ENCODE measurements around the gene UTP20.
"Not testable (repeated sequence)": the region's sequence is repeated elsewhere in the genome, so short reads cannot be mapped to it uniquely, and the experiment has no call there.

UTP20 gene

DNA sequence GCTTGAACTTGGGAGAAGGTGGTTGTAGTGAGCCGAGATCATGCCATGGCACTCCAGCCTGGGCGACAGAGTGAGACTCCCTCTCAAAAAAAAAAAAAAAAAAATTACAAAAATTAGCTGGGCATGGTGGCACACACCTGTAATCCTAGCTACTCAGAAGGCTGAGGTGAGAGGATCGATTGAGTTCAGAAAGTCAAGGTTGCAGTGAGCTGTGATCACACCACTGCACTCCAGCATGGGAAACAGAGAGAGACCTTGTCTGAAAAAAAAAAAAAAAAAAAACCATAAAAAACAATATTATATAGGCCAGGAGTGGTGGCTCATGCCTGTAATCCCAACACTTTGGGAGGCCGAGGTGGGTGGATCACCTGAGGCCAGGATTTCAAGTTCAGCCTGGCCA is 142.2 kb downstream of the UTP20 start:
- H3K18ac ChIP-seq (ENCODE audit: low read length), result not testable (repeated sequence)

DNA sequence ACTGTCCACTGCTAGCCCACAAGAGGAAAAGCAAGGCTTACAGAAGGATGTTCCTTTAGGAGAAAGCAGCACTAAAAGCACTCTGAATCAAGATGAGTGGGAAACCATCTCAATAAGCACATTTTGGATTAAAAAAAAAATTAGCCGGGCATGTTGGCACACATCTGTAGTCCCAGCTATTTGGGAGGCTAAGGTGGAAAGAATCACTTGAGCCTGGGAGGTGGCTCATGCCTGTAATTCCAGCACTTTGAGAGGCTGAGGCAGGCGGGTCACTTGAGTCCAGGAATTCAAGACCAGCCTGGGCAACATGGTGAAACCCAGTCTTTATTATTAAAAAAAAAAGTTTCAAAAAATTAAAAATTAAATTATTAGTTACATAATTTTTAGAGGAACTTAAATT is 144.7 kb downstream of the UTP20 start:
- H3K23ac ChIP-seq (ENCODE audit: low read length), result no peak overlapping the region
- H2AK5ac ChIP-seq (ENCODE audit: low read length), result no peak overlapping the region
- H3K14ac ChIP-seq (ENCODE audit: low read length), result no peak overlapping the region
- H3K36me3 ChIP-seq (ENCODE audit: control insufficient read depth in 1 of 2, insufficient read depth in 2 of 2, low read length in 2 of 2), result no peaks in the 10 kb centered on the region
- H3K79me2 ChIP-seq (ENCODE audit: control insufficient read depth, insufficient read depth, low read length, poor library complexity), result no peaks in the 10 kb centered on the region
- no peak overlapping the region for H3K4ac ChIP-seq (ENCODE audit: low read depth, low read length)
- no CpG with 5 or more reads among the region's 2 CpGs for WGBS (ENCODE audit: extremely low coverage, insufficient coverage, insufficient read length)
- H3K4me3 ChIP-seq (ENCODE audit: low read depth, low read length), result no peak overlapping the region
- H2BK12ac ChIP-seq (ENCODE audit: low read length), result no peak overlapping the region
- H3K9ac ChIP-seq (ENCODE audit: low read length), result no peak overlapping the region
- no peak overlapping the region for H3K4me2 ChIP-seq (ENCODE audit: low read length)
- H3K27me3 ChIP-seq (ENCODE audit: insufficient read depth, low read length), result no peaks in the 10 kb centered on the region
- no peak overlapping the region for H2AFZ ChIP-seq (ENCODE audit: insufficient read depth, low read length, poor library complexity)
- H2BK5ac ChIP-seq (ENCODE audit: low read depth, low read length, poor library complexity), result no peak overlapping the region
- H3K4me1 ChIP-seq (ENCODE audit: control insufficient read depth in 1 of 2, insufficient read depth in 2 of 2, low read length in 2 of 2), result no peaks in the 10 kb centered on the region
- H3K18ac ChIP-seq (ENCODE audit: low read length), result no peak overlapping the region
- H4K12ac ChIP-seq (ENCODE audit: low read depth, low read length), result no peak overlapping the region
- H4K8ac ChIP-seq (ENCODE audit: low read depth, low read length), result no peak overlapping the region
- no peak overlapping the region for H3K27ac ChIP-seq (ENCODE audit: low read depth, low read length)
- no peaks in the 10 kb centered on the region for H3K79me1 ChIP-seq (ENCODE audit: low read length)
- H2BK120ac ChIP-seq (ENCODE audit: insufficient read depth, low read length, poor library complexity), result no peak overlapping the region
- H3K9me3 ChIP-seq (ENCODE audit: insufficient read depth, low read depth, low read length), result no peaks in the 10 kb centered on the region
- peak in 1 of 2 donors; percentile 10 for DNase-seq
- H4K91ac ChIP-seq (ENCODE audit: low read depth, low read length), result no peak overlapping the region

More for the DNA sequence above, 142.2 kb downstream of the UTP20 start:
- not testable (repeated sequence) for H2BK120ac ChIP-seq (ENCODE audit: insufficient read depth, low read length, poor library complexity); H3K9ac ChIP-seq (ENCODE audit: low read length); H3K4me3 ChIP-seq (ENCODE audit: low read depth, low read length); H3K4ac ChIP-seq (ENCODE audit: low read depth, low read length); H3K36me3 ChIP-seq (ENCODE audit: control insufficient read depth in 1 of 2, insufficient read depth in 2 of 2, low read length in 2 of 2); DNase-seq; H2AK5ac ChIP-seq (ENCODE audit: low read length); H2BK12ac ChIP-seq (ENCODE audit: low read length); H3K4me2 ChIP-seq (ENCODE audit: low read length); H3K23ac ChIP-seq (ENCODE audit: low read length); H3K27me3 ChIP-seq (ENCODE audit: insufficient read depth, low read length); H2BK5ac ChIP-seq (ENCODE audit: low read depth, low read length, poor library complexity); H3K14ac ChIP-seq (ENCODE audit: low read length); H3K9me3 ChIP-seq (ENCODE audit: insufficient read depth, low read depth, low read length); H4K91ac ChIP-seq (ENCODE audit: low read depth, low read length); H4K8ac ChIP-seq (ENCODE audit: low read depth, low read length); H2AFZ ChIP-seq (ENCODE audit: insufficient read depth, low read length, poor library complexity); H3K4me1 ChIP-seq (ENCODE audit: control insufficient read depth in 1 of 2, insufficient read depth in 2 of 2, low read length in 2 of 2); H3K27ac ChIP-seq (ENCODE audit: low read depth, low read length); H4K12ac ChIP-seq (ENCODE audit: low read depth, low read length); H3K79me1 ChIP-seq (ENCODE audit: low read length); H3K79me2 ChIP-seq (ENCODE audit: control insufficient read depth, insufficient read depth, low read length, poor library complexity)
- no CpG with 5 or more reads among the region's 4 CpGs for WGBS (ENCODE audit: extremely low coverage, insufficient coverage, insufficient read length)

DNA sequence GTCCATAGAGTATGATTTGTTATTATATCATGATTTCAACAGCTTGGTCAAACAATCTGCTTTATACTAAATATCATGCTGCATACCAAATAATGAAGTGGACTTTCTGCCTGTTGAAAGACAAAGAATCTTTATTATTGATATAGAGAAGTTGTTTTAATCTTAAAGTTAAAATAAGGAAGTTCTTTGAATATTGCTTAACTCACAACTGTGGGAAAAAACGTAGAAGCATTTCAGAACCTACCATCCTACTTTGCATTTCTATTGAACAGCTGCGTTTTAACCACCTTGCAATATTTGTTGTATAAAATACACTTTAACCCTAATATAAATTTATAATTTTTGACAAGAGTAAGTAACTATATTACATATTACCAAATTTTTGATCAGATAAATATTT is 150.6 kb downstream of the UTP20 start:
- no peaks in the 10 kb centered on the region for H3K4me1 ChIP-seq (ENCODE audit: control insufficient read depth in 1 of 2, insufficient read depth in 2 of 2, low read length in 2 of 2)
- H2AFZ ChIP-seq (ENCODE audit: insufficient read depth, low read length, poor library complexity), result no peak overlapping the region
- H3K9me3 ChIP-seq (ENCODE audit: insufficient read depth, low read depth, low read length), result no peaks in the 10 kb centered on the region

DNA sequence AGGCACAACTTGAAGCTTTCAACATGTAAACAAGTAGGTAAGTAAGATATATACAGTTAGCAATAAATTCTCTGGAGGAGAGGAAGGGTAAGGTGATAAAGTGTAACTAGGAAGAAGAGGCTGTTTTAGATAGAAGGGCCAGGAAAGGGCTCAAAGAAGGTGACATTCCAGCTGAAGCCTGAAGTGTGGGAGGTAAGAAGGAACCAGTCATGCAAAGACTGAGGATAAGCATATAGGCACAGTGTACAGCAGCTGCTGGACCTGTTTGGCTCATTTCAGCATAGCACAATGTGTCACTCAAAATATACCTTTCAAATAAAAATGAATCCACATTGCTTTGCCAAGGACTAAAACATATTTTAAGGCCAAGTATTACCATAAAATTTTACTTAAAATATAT is 156.2 kb downstream of the UTP20 start:
- no peaks in the 10 kb centered on the region for H3K36me3 ChIP-seq (ENCODE audit: control insufficient read depth in 1 of 2, insufficient read depth in 2 of 2, low read length in 2 of 2)
- H3K4me2 ChIP-seq (ENCODE audit: low read length), result no peak overlapping the region
- no peaks in the 10 kb centered on the region for H3K9me3 ChIP-seq (ENCODE audit: insufficient read depth, low read depth, low read length)
- no peak for DNase-seq
- no peak overlapping the region for H3K23ac ChIP-seq (ENCODE audit: low read length)
- H2BK12ac ChIP-seq (ENCODE audit: low read length), result no peak overlapping the region
- no peak overlapping the region for H2AK5ac ChIP-seq (ENCODE audit: low read length)
- no peak overlapping the region for H3K18ac ChIP-seq (ENCODE audit: low read length)
- H3K9ac ChIP-seq (ENCODE audit: low read length), result no peak overlapping the region
- H3K27ac ChIP-seq (ENCODE audit: low read depth, low read length), result no peak overlapping the region
- no peaks in the 10 kb centered on the region for H3K79me2 ChIP-seq (ENCODE audit: control insufficient read depth, insufficient read depth, low read length, poor library complexity)
- H2BK5ac ChIP-seq (ENCODE audit: low read depth, low read length, poor library complexity), result no peak overlapping the region
- H3K4me1 ChIP-seq (ENCODE audit: control insufficient read depth in 1 of 2, insufficient read depth in 2 of 2, low read length in 2 of 2), result no peaks in the 10 kb centered on the region
- H3K79me1 ChIP-seq (ENCODE audit: low read length), result no peaks in the 10 kb centered on the region
- no peaks in the 10 kb centered on the region for H3K27me3 ChIP-seq (ENCODE audit: insufficient read depth, low read length)
- no peak overlapping the region for H2BK120ac ChIP-seq (ENCODE audit: insufficient read depth, low read length, poor library complexity)
- no peak overlapping the region for H4K91ac ChIP-seq (ENCODE audit: low read depth, low read length)
- H3K14ac ChIP-seq (ENCODE audit: low read length), result no peak overlapping the region
- H2AFZ ChIP-seq (ENCODE audit: insufficient read depth, low read length, poor library complexity), result no peak overlapping the region
- no peak overlapping the region for H3K4ac ChIP-seq (ENCODE audit: low read depth, low read length)
- H4K12ac ChIP-seq (ENCODE audit: low read depth, low read length), result no peak overlapping the region
- no peak overlapping the region for H4K8ac ChIP-seq (ENCODE audit: low read depth, low read length)
- H3K4me3 ChIP-seq (ENCODE audit: low read depth, low read length), result no peak overlapping the region

More for the DNA sequence above, 150.6 kb downstream of the UTP20 start:
- no peak overlapping the region for H3K14ac ChIP-seq (ENCODE audit: low read length)
- no peak overlapping the region for H3K4me3 ChIP-seq (ENCODE audit: low read depth, low read length)
- H3K4ac ChIP-seq (ENCODE audit: low read depth, low read length), result no peak overlapping the region
- no CpG with 5 or more reads among the region's 2 CpGs for WGBS (ENCODE audit: extremely low coverage, insufficient coverage, insufficient read length)
- H2BK120ac ChIP-seq (ENCODE audit: insufficient read depth, low read length, poor library complexity), result no peak overlapping the region
- no peak overlapping the region for H2BK12ac ChIP-seq (ENCODE audit: low read length)
- no peaks in the 10 kb centered on the region for H3K79me2 ChIP-seq (ENCODE audit: control insufficient read depth, insufficient read depth, low read length, poor library complexity)
- no peak overlapping the region for H4K12ac ChIP-seq (ENCODE audit: low read depth, low read length)
- no peak overlapping the region for H3K27ac ChIP-seq (ENCODE audit: low read depth, low read length)
- H3K23ac ChIP-seq (ENCODE audit: low read length), result no peak overlapping the region
- no peak for DNase-seq
- H3K18ac ChIP-seq (ENCODE audit: low read length), result no peak overlapping the region
- H3K9ac ChIP-seq (ENCODE audit: low read length), result no peak overlapping the region
- no peak overlapping the region for H2BK5ac ChIP-seq (ENCODE audit: low read depth, low read length, poor library complexity)
- no peak overlapping the region for H4K91ac ChIP-seq (ENCODE audit: low read depth, low read length)
- no peaks in the 10 kb centered on the region for H3K27me3 ChIP-seq (ENCODE audit: insufficient read depth, low read length)
- no peak overlapping the region for H2AK5ac ChIP-seq (ENCODE audit: low read length)
- H3K4me2 ChIP-seq (ENCODE audit: low read length), result no peak overlapping the region
- no peaks in the 10 kb centered on the region for H3K79me1 ChIP-seq (ENCODE audit: low read length)
- H3K36me3 ChIP-seq (ENCODE audit: control insufficient read depth in 1 of 2, insufficient read depth in 2 of 2, low read length in 2 of 2), result no peaks in the 10 kb centered on the region
- no peak overlapping the region for H4K8ac ChIP-seq (ENCODE audit: low read depth, low read length)

Measured in trophoblast cell (in vitro differentiated cells and primary cell).